Activated CD8-positive, alpha-beta memory T cell treated with anti-CD3 and anti-CD28 coated beads, Interleukin-2, amount 50 U/mL, for 48 hours (primary cell): ENCODE results near the gene ME1.
"Not testable (repeated sequence)": the region's sequence is repeated elsewhere in the genome, so short reads cannot be mapped to it uniquely, and the experiment has no call there.

Experiments
- DNase-seq: peaks from one replicate; pipeline ENCODE4 v3.0.0-alpha.2; 2020

ME1 gene

GRCh38 chr6:83352424-83353061 is 78.3 kb downstream of the ME1 start:
- no peak for DNase-seq

GRCh38 chr6:83343121-83343520 is 87.7 kb downstream of the ME1 start:
- DNase-seq: no peak

DNA sequence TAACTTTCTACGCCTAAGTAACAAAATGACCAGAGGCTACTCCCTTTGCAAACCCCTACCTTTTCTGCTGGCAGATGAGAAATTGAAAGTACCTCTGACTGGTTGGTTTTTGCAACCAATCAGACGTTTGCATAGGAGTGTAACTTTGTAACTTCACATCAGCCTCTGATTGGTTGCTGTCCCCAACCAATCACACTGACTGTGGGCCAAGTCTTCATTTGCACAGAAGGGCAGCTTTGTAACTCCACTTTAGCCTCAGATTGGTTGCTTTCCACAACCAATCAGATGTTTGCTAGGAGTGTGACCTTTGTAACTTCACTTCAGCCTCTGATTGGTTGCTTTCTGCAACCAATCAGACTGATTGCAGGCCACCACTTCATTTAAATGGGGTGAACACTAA is 89.1 kb downstream of the ME1 start:
- DNase-seq: no peak

- not testable (repeated sequence) for DNase-seq
Measured at GRCh38 chr6:83333916-83334315, 96.9 kb downstream of the ME1 start.

- no peak for DNase-seq
Measured at GRCh38 chr6:83333500-83333899, 97.4 kb downstream of the ME1 start.

GRCh38 chr6:83314693-83315092 is 116.2 kb downstream of the ME1 start:
- no peak for DNase-seq

- no peak for DNase-seq
Measured at GRCh38 chr6:83313882-83314281, 117.0 kb downstream of the ME1 start.

DNA sequence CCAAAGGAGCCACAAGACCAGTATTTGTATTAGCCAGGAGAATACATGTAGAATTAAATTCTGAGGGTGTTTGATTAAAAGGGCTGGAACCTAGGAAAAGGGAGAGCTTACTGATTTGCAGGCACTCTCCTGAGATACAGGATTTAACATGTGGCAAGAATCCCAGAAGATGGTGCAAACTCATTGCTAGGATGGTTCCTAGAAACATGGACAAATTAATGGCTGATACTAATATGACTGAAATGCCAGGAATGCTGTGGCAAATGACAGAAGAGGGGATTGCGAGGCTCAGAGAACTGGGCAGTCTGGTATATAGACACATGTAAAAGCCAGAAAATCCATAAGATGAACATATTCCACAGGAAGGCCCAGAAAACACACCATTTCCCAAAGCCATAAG is 119.6 kb downstream of the ME1 start:
- no peak for DNase-seq

- no peak for DNase-seq
Measured at GRCh38 chr6:83310046-83310445, 120.8 kb downstream of the ME1 start.

DNA sequence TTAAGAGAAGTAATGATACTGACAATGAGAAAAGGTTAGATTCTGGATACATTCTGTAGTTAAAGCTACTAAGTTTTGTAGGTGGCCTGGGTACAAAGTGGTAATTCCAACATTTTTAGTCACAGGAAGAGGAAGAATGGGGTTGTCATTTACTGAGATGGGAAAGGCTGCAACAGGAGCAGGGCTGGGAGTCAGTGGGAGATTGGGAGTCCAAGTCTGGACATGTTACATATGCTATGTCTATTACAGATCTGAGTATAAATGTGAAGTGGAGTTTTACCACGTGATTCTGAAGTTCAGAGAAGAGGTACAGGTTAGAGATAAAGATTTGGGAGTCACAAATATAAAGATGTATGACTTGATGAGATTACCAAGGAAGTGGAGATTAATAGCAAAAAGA is 121.5 kb downstream of the ME1 start:
- no peak for DNase-seq

DNA sequence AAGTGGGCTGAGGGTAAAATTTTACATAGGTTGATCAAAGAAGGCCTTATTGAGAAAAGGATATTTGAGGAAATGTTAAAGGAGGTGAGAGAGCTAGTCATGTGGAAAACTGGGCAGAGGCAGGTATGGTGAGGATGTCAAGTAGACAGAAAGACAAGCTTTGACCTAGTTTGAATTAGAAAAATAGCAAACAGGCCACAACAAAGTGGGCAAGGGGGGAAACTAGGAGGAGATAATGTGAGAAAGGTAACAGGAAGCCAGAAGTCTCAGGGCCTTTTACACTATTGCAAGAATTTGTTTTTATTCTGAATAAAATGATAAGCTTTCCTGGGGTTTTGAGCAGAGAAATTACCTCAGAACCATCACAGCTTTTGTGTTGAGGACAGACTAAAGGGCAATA is 122.0 kb downstream of the ME1 start:
- no peak for DNase-seq

- DNase-seq: no peak
Measured at GRCh38 chr6:83307849-83308248, 123.0 kb downstream of the ME1 start.

DNA sequence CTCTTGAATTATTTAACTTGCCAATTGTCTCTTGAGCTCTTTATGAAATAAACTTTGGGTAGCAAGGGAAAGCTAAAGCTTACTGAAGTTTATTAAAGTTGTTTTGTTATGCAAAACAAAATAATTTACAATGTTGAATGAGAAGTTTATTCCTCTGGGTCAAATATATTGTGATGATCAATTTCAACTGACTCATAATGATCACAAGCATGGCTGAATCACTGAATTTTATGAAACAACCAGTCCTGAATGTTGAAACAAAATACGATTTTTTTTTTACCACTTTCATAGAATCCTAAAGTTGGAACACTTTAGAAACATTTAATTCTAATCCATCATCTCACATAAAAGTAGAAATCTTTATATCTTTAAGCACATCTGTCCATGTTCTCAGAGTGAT is 127.4 kb downstream of the ME1 start:
- no peak for DNase-seq

GRCh38 chr6:83294676-83295075 is 136.2 kb downstream of the ME1 start:
- DNase-seq: no peak

DNA sequence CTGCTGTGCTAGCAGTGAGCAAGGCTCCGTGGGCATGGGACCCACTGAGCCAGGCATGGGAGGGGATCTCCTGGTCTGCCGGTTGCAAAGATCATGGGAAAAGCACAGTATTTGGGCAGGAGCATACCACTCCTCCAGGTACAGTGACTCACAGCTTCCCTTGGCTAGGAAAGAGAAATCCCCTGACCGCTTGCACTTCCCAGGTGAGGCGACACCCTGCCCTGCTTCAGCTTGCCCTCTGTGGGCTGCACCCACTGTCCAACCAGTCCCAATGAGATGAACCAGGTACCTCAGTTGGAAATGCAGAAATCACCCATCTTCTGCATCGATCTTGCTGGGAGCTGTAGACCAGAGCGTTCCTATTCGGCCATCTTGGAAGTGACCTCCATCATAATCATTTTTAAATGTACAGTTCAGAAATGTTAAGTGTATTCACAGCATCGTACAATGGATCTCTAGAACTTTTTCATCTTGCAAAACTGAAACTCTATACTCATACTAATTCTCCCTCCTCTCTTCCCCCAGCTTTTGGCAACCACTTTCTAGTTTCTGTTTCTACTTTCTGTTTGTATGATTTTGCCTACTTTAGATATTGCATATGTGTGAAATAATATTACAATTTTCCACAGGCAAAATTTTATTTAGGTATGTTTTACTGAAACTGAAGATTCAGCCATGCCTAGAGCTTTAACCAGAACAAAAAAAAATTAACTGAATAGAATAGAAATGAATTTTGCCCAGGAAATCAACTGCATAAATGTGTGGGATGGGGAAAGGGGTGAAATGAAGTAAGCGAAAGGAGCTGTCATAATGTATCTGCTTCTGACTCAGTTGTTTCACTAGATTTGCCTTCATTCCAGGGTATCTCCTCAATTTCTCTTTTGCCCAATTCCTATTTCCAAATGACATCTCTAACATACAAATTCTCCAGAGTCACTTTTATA is 137.7 kb downstream of the ME1 start:
- no peak for DNase-seq

DNA sequence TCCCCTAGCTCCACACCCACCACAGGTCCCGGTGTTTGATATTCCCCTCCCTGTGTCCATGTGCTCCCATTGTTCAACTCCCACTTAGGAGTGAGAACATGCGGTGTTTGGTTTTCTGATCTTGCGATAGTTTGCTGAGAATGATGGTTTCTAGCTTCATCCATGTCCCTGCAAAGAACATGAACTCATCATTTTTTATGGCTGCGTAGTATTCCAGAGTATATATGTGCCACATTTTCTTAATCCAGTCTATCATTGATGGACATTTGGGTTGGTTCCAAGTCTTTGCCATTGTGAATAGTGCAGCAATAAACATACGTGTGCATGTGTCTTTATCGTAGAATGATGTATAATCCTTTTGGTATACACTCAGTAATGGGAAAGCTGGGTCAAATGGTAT is 143.6 kb downstream of the ME1 start:
- DNase-seq: not testable (repeated sequence)

DNA sequence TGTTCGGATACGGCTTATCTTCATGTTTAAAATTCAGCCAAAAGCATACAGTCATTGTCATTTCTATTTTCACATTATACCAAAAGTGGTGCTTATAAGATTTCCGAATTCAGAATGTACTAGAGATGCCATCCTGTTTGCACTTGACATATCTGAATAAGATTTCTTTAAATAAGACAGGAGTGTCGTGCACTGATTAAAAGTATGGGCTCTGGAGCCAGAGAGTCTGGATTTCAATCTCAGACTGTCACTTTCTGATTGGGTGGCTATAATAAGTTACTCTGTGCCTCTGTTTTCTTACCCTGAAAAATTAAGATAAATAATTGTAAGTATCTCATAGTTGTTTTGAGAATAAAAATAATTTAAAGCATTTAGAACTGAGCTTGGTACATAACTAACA is 144.9 kb downstream of the ME1 start:
- DNase-seq: no peak

- no peak for DNase-seq
Measured at GRCh38 chr6:83273596-83273995, 157.3 kb downstream of the ME1 start.

DNA sequence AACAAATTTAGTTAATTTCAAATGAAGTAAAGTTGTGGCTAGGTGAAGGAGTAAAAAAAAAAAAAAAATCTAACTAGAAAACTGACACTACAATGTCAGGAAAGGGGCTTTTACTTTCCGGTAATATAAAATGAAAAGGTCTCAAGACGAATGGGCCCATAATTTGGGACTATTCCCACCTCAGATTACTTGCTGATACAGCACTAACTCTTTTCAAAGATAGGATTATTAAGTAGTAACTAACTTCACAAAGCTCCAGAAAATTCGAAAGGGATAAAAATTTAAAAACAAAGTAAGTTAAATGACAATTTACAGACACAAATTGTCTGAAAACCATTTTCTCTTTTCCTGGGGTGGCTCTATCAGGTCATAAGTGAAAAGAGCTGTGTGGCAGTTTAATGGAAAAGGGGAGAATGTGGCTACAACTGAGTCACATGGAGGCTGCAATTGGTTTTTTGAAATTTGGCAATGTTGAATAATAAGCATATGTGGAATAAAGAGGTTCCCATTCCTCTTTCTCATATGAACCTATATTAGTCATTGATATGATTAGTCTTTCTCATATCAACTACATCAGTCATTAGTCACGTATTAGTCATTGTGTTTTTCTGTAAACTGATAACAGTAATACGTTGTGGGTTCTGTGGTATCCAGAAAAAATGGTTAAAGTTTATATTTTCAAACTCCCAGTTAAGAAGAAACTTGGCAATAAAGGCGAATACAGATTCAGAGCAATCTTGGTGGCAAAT is 159.7 kb downstream of the ME1 start:
- DNase-seq: no peak

- no peak for DNase-seq
Measured at GRCh38 chr6:83265384-83265783, 165.5 kb downstream of the ME1 start.

DNA sequence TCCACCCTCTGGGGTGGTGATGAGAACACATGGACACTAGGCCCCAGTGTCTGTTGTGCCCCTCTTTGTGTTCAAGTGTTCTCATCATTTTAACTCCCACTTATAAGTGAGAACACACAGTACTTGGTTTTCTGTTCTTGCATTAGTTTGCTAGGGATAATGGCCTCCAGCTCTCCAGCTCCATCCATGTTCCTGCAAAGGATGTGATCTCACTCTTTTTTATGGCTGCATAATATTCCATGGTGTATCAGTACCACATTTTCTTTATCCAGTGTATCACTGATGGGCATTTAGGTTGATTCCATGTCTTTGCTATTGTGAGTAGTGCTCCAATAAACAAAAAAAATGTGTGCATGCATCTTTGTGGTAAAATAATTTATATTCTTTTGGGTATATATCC is 170.3 kb downstream of the ME1 start:
- no peak for DNase-seq

DNA sequence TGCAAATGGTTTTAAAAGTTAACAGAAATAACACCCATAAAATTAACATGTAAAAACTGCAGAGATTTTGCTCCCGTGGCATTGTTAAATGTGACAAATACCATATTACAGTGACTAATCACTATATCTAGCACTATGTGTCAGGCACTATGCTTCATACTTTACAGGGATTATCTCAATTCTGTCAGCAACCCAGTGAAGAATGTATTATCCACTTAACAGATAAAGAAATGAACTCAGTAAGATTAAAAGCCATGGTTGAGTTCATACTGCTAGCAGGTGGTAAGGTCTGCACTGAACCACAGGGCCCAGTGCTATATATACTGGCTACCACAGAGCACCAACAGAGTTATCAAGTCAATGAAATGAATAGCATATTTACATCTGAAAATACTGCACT is 172.3 kb downstream of the ME1 start:
- DNase-seq: no peak

DNA sequence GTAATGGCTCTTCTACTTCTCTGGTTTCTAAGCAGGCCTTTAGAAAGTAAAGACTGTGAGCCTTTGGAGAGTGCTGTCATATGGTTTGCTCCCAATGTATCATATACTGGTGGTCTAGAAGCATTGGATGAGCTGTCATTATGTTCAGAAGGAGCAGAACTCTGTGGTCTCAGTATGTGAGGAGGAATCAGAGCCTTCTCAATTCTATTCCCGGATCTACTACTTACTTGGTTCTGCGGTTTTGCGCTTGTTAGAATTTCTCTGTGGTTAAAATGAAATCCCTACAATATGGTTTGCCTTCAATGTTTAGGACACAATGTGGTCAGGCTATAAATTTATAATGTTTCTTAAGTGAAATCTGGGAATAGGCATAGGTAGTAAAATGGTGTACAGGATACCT is 173.1 kb downstream of the ME1 start:
- no peak for DNase-seq

DNA sequence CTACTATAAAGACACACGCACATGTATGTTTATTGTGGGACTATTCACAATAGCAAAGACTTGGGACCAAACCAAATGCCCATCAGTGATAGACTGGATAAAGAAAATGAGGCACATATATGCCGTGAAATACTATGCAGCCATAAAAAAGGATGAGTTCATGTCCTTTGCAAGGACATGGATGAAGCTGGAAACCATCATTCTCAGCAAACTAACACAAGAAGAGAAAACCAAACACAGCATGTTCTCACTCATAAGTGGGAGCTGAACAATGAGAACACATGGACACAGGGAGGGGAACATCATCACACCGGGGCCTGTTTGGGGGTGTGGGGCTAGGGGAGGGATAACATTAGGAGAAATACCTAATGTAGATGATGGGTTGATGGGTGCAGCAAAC is 174.1 kb downstream of the ME1 start:
- DNase-seq: not testable (repeated sequence)
